H1 (cell line): ENCODE data around the gene TEAD2. TPM values are rescaled to one million over a fixed set of nuclear protein-coding genes. Genes with fewer than 3 reads are reported as not detected.

Source experiments
- CTBP2 ChIP-seq: IDR thresholded peaks from 2 replicates; pipeline ENCODE4 v1.7.0; 2011; ENCODE audit warnings: borderline replicate concordance, mild to moderate bottlenecking, moderate library complexity, mixed read lengths, low read length; ENCODE audit not compliant: insufficient read depth, insufficient read length
- SP2 ChIP-seq: IDR thresholded peaks from 2 replicates; pipeline ENCODE4 v1.6.1; 2012; ENCODE audit warnings: mild to moderate bottlenecking, low read length, inconsistent platforms
- SP4 ChIP-seq: IDR thresholded peaks from 2 replicates; pipeline ENCODE4 v1.6.1; 2012; ENCODE audit warnings: low read length, inconsistent platforms
- SRF ChIP-seq: IDR thresholded peaks from 2 replicates; pipeline ENCODE4 v1.6.1; 2011; ENCODE audit warnings: mild to moderate bottlenecking, low read depth, low read length, moderate library complexity
- YY1 ChIP-seq: IDR thresholded peaks from 2 replicates; pipeline ENCODE4 v1.6.1; 2011; ENCODE audit warnings: low read depth, mild to moderate bottlenecking, low read length
- polyA plus RNA-seq, 7 experiments: library from polyadenylated mRNA; depleted of rRNA in 3 of 7; stranded (reverse) in 5 of 7; unstranded in 2 of 7; fragments of >200 nt in 5 of 7; fragments of 200-250 nt in 2 of 7; gene quantifications; 1 replicate in 5 of 7; 2 replicates in 1 of 7; 4 replicates in 1 of 7; pipeline versions ENCODE4 v1.2.1 to v1.2.3, GENCODE V29; 2011 to 2013; ENCODE audit warnings: missing spikeins in 2 of 7, mixed read lengths in 2 of 7
- total RNA-seq: library from RNA; stranded (reverse); fragmentation: NEBNext Ultra II Directional; extraction: Animal tissue kit (Norgen Biotek cat#: 25700); gene quantifications from 2 replicates; pipeline ENCODE4 v1.2.1, GENCODE V29; 2021

Gene TEAD2
- total and polyA plus RNA-seq, 2 of the 8 experiments (the other 6 are each of a cell fraction or from before 2014, with no cell fraction given), result 87.6 to 146 TPM

DNA sequence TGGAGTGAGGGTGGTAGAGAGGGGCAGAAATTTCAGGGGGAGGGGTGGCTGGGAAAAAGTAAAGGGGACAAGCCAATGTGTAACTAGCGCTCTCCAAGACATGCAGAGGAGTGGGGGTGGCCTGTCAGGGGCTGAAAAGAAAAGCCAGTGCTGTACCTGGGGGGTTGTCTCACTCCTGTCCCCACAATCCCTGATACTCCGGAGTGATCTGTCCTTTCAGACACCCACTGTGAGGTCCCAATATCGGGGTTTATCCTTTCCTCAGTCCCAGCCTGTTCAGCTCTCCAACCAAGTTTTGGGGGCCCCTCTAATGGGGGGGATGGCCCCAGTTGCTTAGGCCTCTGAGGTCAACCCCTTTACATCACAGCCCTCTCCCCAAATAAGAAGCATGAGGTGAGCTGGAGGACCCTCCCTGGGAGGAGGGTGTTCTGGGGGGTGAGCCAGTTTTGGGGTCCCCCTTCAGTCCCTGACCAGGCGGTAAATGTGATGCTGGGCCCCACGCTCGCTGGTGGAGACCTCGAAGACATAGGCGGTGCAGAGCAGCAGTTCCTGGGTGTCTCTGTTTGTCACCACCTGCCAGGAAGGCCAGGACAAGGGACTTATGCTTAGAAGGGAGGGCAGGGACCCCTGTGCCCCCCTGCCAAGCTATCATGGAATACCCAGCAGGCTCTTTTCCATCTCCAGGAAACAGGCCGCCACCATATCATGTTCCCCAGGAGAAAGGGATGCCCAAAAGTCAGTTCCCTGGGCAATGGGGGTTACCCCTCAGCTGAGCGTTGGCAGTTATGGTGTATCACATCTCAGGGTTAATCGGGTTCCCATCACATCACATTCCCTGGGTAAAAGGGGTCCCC, 21.1 kb downstream of the TEAD2 start (continued):
- TF ChIP-seq CTBP2 (no peak), SP2 (no peak), YY1 (no peak), SRF (no peak), SP4 (no peak)
